HEK293T (cell line): ENCODE data around the gene ATP8A1.

Experiments used
- CTCF ChIA-PET: fragments of 350-600 bp; formaldehyde crosslinking; extraction: SDS; loops from one replicate; lab custom pipeline; 2021; ENCODE audit warnings: antibody characterized with exemption, inconsistent platforms; lab: Yijun Ruan, JAX
- POLR2A ChIA-PET: fragments of 350-600 bp; formaldehyde crosslinking; extraction: SDS; loops from one replicate; lab custom pipeline; 2020; ENCODE audit warnings: antibody characterized with exemption, inconsistent platforms; lab: Yijun Ruan, JAX
- DNase-seq: peaks from one replicate; pipeline ENCODE4 v3.0.0; 2012; ENCODE audit warnings: mixed read lengths; ENCODE audit errors: extremely low spot score
- ARNT ChIP-seq: fragments of 450-650 bp; IDR thresholded peaks from 2 replicates; pipeline ENCODE4 v1.6.1; 2017; ENCODE audit warnings: mild to moderate bottlenecking
- BHLHE40 ChIP-seq: fragments of 450-650 bp; IDR thresholded peaks from 2 replicates; pipeline ENCODE4 v1.6.1; 2016; ENCODE audit warnings: mild to moderate bottlenecking, moderate library complexity, borderline replicate concordance
- CTBP1 ChIP-seq: fragments of 450-650 bp; IDR thresholded peaks from 2 replicates; pipeline ENCODE4 v1.6.1; 2016; ENCODE audit warnings: borderline replicate concordance
- ELF4 ChIP-seq: fragments of 450-650 bp; IDR thresholded peaks from 2 replicates; pipeline ENCODE4 v1.6.1; 2017; ENCODE audit warnings: antibody characterized with exemption
- FOXA1 ChIP-seq: fragments of 450-650 bp; IDR thresholded peaks from 2 replicates; pipeline ENCODE4 v1.6.1; 2016; ENCODE audit warnings: mild to moderate bottlenecking
- FOXK2 ChIP-seq: fragments of 450-650 bp; IDR thresholded peaks from 2 replicates; pipeline ENCODE4 v1.6.1; 2016; ENCODE audit warnings: mild to moderate bottlenecking
- FOXM1 ChIP-seq: fragments of 450-650 bp; IDR thresholded peaks from 2 replicates; pipeline ENCODE4 v1.6.1; 2017; ENCODE audit warnings: mild to moderate bottlenecking, borderline replicate concordance
- HDGF ChIP-seq: fragments of 450-650 bp; IDR thresholded peaks from 2 replicates; pipeline ENCODE4 v1.6.1; 2017; ENCODE audit warnings: antibody characterized with exemption, borderline replicate concordance
- L3MBTL2 ChIP-seq: fragments of 450-650 bp; conservative IDR thresholded peaks from 2 replicates; pipeline ENCODE4 v1.6.1; 2016; ENCODE audit warnings: mild to moderate bottlenecking
- LEF1 ChIP-seq: fragments of 450-650 bp; IDR thresholded peaks from 2 replicates; pipeline ENCODE4 v1.6.1; 2017; ENCODE audit warnings: mild to moderate bottlenecking, borderline replicate concordance
- NFRKB ChIP-seq: fragments of 450-650 bp; IDR thresholded peaks from 2 replicates; pipeline ENCODE4 v1.6.1; 2016; ENCODE audit warnings: mild to moderate bottlenecking, moderate library complexity
- PKNOX1 ChIP-seq: fragments of 450-650 bp; IDR thresholded peaks from 2 replicates; pipeline ENCODE4 v1.6.1; 2016
- SP1 ChIP-seq: fragments of 450-650 bp; IDR thresholded peaks from 2 replicates; pipeline ENCODE4 v1.6.1; 2017
- SUZ12 ChIP-seq: fragments of 450-650 bp; IDR thresholded peaks from 2 replicates; pipeline ENCODE4 v1.6.1; 2016; ENCODE audit warnings: mild to moderate bottlenecking
- TARDBP ChIP-seq: fragments of 450-650 bp; IDR thresholded peaks from 2 replicates; pipeline ENCODE4 v1.6.1; 2016
- ZNF384 ChIP-seq: fragments of 450-650 bp; IDR thresholded peaks from 2 replicates; pipeline ENCODE4 v1.6.1; 2016

The ATP8A1 gene

GRCh38 chr4:42428036-42428435 lies 228.9 kb downstream of the ATP8A1 start:
- DNase-seq: no peak
- TF ChIP-seq FOXK2 (no peak), BHLHE40 (no peak), SUZ12 (no peak), LEF1 (no peak), SP1 (no peak), FOXM1 (no peak), PKNOX1 (no peak), TARDBP (no peak), ZNF384 (no peak), HDGF (no peak), ELF4 (no peak), L3MBTL2 (no peak), CTBP1 (no peak), FOXA1 (no peak), ARNT (no peak)
- ChIA-PET POLR2A (no interaction called here), CTCF (no interaction called here)

- ChIA-PET CTCF (no interaction called here), POLR2A (no interaction called here)
- no peak for TF ChIP-seq SP1
- TF ChIP-seq FOXK2: no peak
- no peak for DNase-seq
Measured at GRCh38 chr4:42425146-42426065, 231.5 kb downstream of the ATP8A1 start.

GRCh38 chr4:42420140-42420539 lies 236.8 kb downstream of the ATP8A1 start:
- ChIA-PET CTCF (interaction anchor here (1.6 kb wide), 1 partner anchor 49 kb away, joined by 5 read pairs; no protein-coding TSS in a partner anchor), POLR2A (no interaction called here)
- TF ChIP-seq HDGF: no peak
- no peak for TF ChIP-seq TARDBP
- no peak for TF ChIP-seq LEF1
- TF ChIP-seq CTBP1: no peak
- TF ChIP-seq ARNT: no peak
- TF ChIP-seq FOXM1: no peak
- TF ChIP-seq SP1: no peak
- no peak for TF ChIP-seq BHLHE40
- TF ChIP-seq L3MBTL2: no peak
- no peak for TF ChIP-seq FOXA1
- no peak for DNase-seq

GRCh38 chr4:42417550-42417949 lies 239.4 kb downstream of the ATP8A1 start:
- ChIA-PET CTCF (no interaction called here), POLR2A (no interaction called here)
- no peak for DNase-seq
- TF ChIP-seq SUZ12: no peak

- ChIA-PET CTCF (no interaction called here), POLR2A (no interaction called here)
- DNase-seq: no peak
- no peak for TF ChIP-seq HDGF
Measured at GRCh38 chr4:42416017-42416416, 240.9 kb downstream of the ATP8A1 start.

GRCh38 chr4:42415281-42415680 lies 241.6 kb downstream of the ATP8A1 start:
- no peak for DNase-seq
- POLR2A ChIA-PET: interaction anchor here (0.7 kb wide), 1 partner anchor 267 kb away, joined by 3 read pairs; no protein-coding TSS in a partner anchor
- TF ChIP-seq TARDBP: no peak
- TF ChIP-seq L3MBTL2: no peak
- no peak for TF ChIP-seq BHLHE40
- no peak for TF ChIP-seq ELF4
- no peak for TF ChIP-seq CTBP1
- TF ChIP-seq SUZ12: no peak
- no peak for TF ChIP-seq FOXK2
- no peak for TF ChIP-seq HDGF
- no peak for TF ChIP-seq FOXM1
- TF ChIP-seq PKNOX1: no peak
- no peak for TF ChIP-seq LEF1
- no peak for TF ChIP-seq FOXA1
- no peak for TF ChIP-seq ARNT
- TF ChIP-seq NFRKB: no peak
- TF ChIP-seq ZNF384: no peak
- no peak for TF ChIP-seq SP1
- CTCF ChIA-PET: no interaction called here

- POLR2A ChIA-PET: no interaction called here
- TF ChIP-seq BHLHE40: no peak
- TF ChIP-seq FOXM1: no peak
- no peak for TF ChIP-seq LEF1
- no peak for TF ChIP-seq FOXA1
- CTCF ChIA-PET: no interaction called here
- no peak for DNase-seq
Measured at GRCh38 chr4:42412251-42412650, 244.7 kb downstream of the ATP8A1 start.
